GM12892 (cell line): Measurements from ENCODE around the gene NSMCE1.

Experiments used
- POLR2AphosphoS5 ChIP-seq: IDR thresholded peaks from 2 replicates; pipeline ENCODE4 v1.6.1; 2011; ENCODE audit warnings: low read depth, low read length, control low read depth
- TAF1 ChIP-seq: IDR thresholded peaks from 2 replicates; pipeline ENCODE4 v1.6.1; 2011; ENCODE audit warnings: low read depth, mild to moderate bottlenecking, control low read depth, low read length, borderline replicate concordance

- no peak for TF ChIP-seq TAF1
- no peak for TF ChIP-seq POLR2AphosphoS5
These were observed 35.5 kb upstream of the NSMCE1 start for GRCh38 chr16:27304102-27304501.
